H1 (cell line): ENCODE results near the gene PROKR1. TPM values are rescaled to one million over a fixed set of nuclear protein-coding genes. Genes with fewer than 3 reads are reported as not detected.

Source experiments
- CTCF ChIA-PET: fragments of 300-600 bp; sonication (Branson Sonifier 250); formaldehyde crosslinking; loops from one replicate; lab custom pipeline; 2021; ENCODE audit not compliant: partially characterized antibody; lab: Charles Lee
- POLR2A ChIA-PET: fragments of 300-600 bp; sonication (Branson Sonifier 250); formaldehyde crosslinking; loops from one replicate; lab custom pipeline; 2021; ENCODE audit warnings: inconsistent platforms; ENCODE audit not compliant: partially characterized antibody; lab: Charles Lee
- DNase-seq, 2 experiments: peaks; one replicate each; pipeline versions ENCODE4 v3.0.0 to v3.0.0-alpha.2; 2010 to 2022; ENCODE audit warnings: low spot score in 2 of 2, low read depth in 1 of 2, mixed read lengths in 1 of 2
- FAIRE-seq: peaks from 2 replicates; lab custom pipeline; 2011; peaks lifted over from hg19 to GRCh38; lab: Jason Lieb, UNC
- H2AFZ ChIP-seq: 2 replicates; pipeline ENCODE4 v1.8.1; 2012; ENCODE audit warnings: low read length, inconsistent platforms
- H2AK5ac ChIP-seq: 2 replicates; pipeline ENCODE4 v1.6.1; 2013; ENCODE audit warnings: low read depth, low read length
- H2BK120ac ChIP-seq: replicated peaks from 2 replicates; pipeline ENCODE3; 2013; ENCODE audit warnings: low read depth, low read length, inconsistent platforms
- H2BK12ac ChIP-seq: 2 replicates; pipeline ENCODE4 v1.6.1; 2013; ENCODE audit warnings: low read depth, low read length
- H2BK15ac ChIP-seq: 2 replicates; pipeline ENCODE4 v1.6.1; 2013; ENCODE audit warnings: low read length
- H2BK20ac ChIP-seq: 2 replicates; pipeline ENCODE4 v1.6.1; 2013; ENCODE audit warnings: low read length
- H2BK5ac ChIP-seq: 2 replicates; pipeline ENCODE4 v1.6.1; 2013; ENCODE audit warnings: low read depth, low read length
- H3K14ac ChIP-seq: 2 replicates; pipeline ENCODE4 v1.6.1; 2013; ENCODE audit warnings: inconsistent platforms; ENCODE audit not compliant: insufficient read length
- H3K18ac ChIP-seq: 2 replicates; pipeline ENCODE4 v1.6.1; 2013; ENCODE audit warnings: low read length; ENCODE audit errors: extremely low read depth
- H3K23ac ChIP-seq: 2 replicates; pipeline ENCODE4 v1.6.1; 2013; ENCODE audit warnings: inconsistent platforms; ENCODE audit not compliant: insufficient read length
- H3K23me2 ChIP-seq: 2 replicates; pipeline ENCODE4 v1.6.1; 2013; ENCODE audit warnings: low read depth, low read length
- H3K27ac ChIP-seq: 2 replicates; pipeline ENCODE4 v1.6.1; 2011; ENCODE audit warnings: low read depth, low read length, inconsistent platforms
- H3K27me3 ChIP-seq, 4 experiments: replicated peaks in 1 of 4; 1 replicate in 1 of 4; 2 replicates in 3 of 4; pipeline versions ENCODE4 v1.6.1 to v1.8.1; 2011 to 2013; ENCODE audit warnings: low read length in 3 of 4, mild to moderate bottlenecking in 3 of 4, inconsistent platforms in 2 of 4, mixed read lengths in 2 of 4, moderate library complexity in 1 of 4; ENCODE audit not compliant: control insufficient read depth in 3 of 4, insufficient read depth in 3 of 4; ENCODE audit errors: extremely low read depth in 1 of 4
- H3K36me3 ChIP-seq, 4 experiments: 2 replicates each; pipeline versions ENCODE4 v1.6.1 to v1.8.1; 2011 to 2013; ENCODE audit warnings: mild to moderate bottlenecking in 4 of 4, low read length in 3 of 4, moderate library complexity in 2 of 4, control low read depth in 1 of 4, inconsistent platforms in 1 of 4; ENCODE audit not compliant: insufficient read depth in 4 of 4, control insufficient read depth in 2 of 4
- H3K4ac ChIP-seq: replicated peaks from 2 replicates; pipeline ENCODE3; 2013; ENCODE audit warnings: low read length, low read depth, mixed read lengths, inconsistent platforms; ENCODE audit not compliant: insufficient read length
- H3K4me1 ChIP-seq, 4 experiments: replicated peaks in 1 of 4; 1 replicate in 1 of 4; 2 replicates in 3 of 4; pipeline versions ENCODE4 v1.6.1 to v1.8.1; 2011 to 2013; ENCODE audit warnings: low read length in 3 of 4, inconsistent platforms in 2 of 4, mixed read lengths in 1 of 4; ENCODE audit not compliant: insufficient read depth in 4 of 4, control insufficient read depth in 3 of 4
- H3K4me2 ChIP-seq, 2 experiments: 2 replicates each; pipeline versions ENCODE4 v1.6.1 to v1.8.1; 2011 to 2013; ENCODE audit warnings: low read depth in 2 of 2, low read length in 2 of 2, control low read depth in 1 of 2, inconsistent platforms in 1 of 2, mild to moderate bottlenecking in 1 of 2; ENCODE audit not compliant: insufficient read depth in 1 of 2
- H3K4me3 ChIP-seq, 4 experiments: fragments of 200-600, 300-600 bp in 1 of 4; sonication (generic), shearing (Covaris generic), sonication (Bioruptor Twin) in 1 of 4; 2 replicates each; pipeline versions ENCODE4 v1.5.1 to v1.8.1; 2011 to 2016; ENCODE audit warnings: low read length in 4 of 4, low read depth in 3 of 4, control low read depth in 2 of 4, inconsistent platforms in 2 of 4, mild to moderate bottlenecking in 2 of 4, mixed read lengths in 1 of 4, moderate library complexity in 1 of 4; ENCODE audit not compliant: insufficient read depth in 2 of 4; ENCODE audit errors: extremely low read depth in 1 of 4
- H3K56ac ChIP-seq: replicated peaks from 2 replicates; pipeline ENCODE3; 2013; ENCODE audit warnings: low read depth, mild to moderate bottlenecking, mixed read lengths, low read length, inconsistent platforms; ENCODE audit not compliant: insufficient read length
- H3K79me1 ChIP-seq: 2 replicates; pipeline ENCODE4 v1.6.1; 2013; ENCODE audit warnings: low read depth, low read length, control low read depth
- H3K79me2 ChIP-seq, 2 experiments: 2 replicates each; pipeline versions ENCODE4 v1.6.1 to v1.8.1; 2012 to 2013; ENCODE audit warnings: low read length in 2 of 2, mild to moderate bottlenecking in 2 of 2, inconsistent platforms in 1 of 2; ENCODE audit not compliant: insufficient read depth in 2 of 2, control insufficient read depth in 1 of 2
- H3K9ac ChIP-seq, 4 experiments: replicated peaks in 1 of 4; 1 replicate in 1 of 4; 2 replicates in 3 of 4; pipeline versions ENCODE4 v1.6.1 to v1.8.1; 2011 to 2013; ENCODE audit warnings: low read depth in 3 of 4, low read length in 3 of 4, control low read depth in 2 of 4, mild to moderate bottlenecking in 2 of 4, moderate library complexity in 2 of 4, inconsistent platforms in 1 of 4; ENCODE audit errors: extremely low read depth in 1 of 4
- H3K9me3 ChIP-seq, 2 experiments: 2 replicates each; pipeline versions ENCODE4 v1.6.1 to v1.8.1; 2012 to 2013; ENCODE audit warnings: mild to moderate bottlenecking in 2 of 2, moderate library complexity in 2 of 2, control low read depth in 1 of 2, inconsistent platforms in 1 of 2, low read depth in 1 of 2, low read length in 1 of 2, mixed read lengths in 1 of 2; ENCODE audit not compliant: insufficient read depth in 2 of 2
- H4K20me1 ChIP-seq, 2 experiments: replicated peaks in 1 of 2; 2 replicates each; pipeline versions ENCODE3 to v1.8.1; 2011 to 2013; ENCODE audit warnings: inconsistent platforms in 2 of 2, low read length in 2 of 2, mild to moderate bottlenecking in 1 of 2; ENCODE audit not compliant: insufficient read depth in 2 of 2, control insufficient read depth in 1 of 2
- H4K5ac ChIP-seq: 2 replicates; pipeline ENCODE4 v1.6.1; 2013; ENCODE audit warnings: low read length, low read depth, mixed read lengths, inconsistent platforms; ENCODE audit not compliant: insufficient read length
- H4K8ac ChIP-seq: 2 replicates; pipeline ENCODE4 v1.8.0; 2013; ENCODE audit warnings: mild to moderate bottlenecking, moderate library complexity, low read length, inconsistent platforms; ENCODE audit not compliant: insufficient read depth; ENCODE audit errors: extremely low read depth
- H4K91ac ChIP-seq: replicated peaks from 2 replicates; pipeline ENCODE3; 2013; ENCODE audit warnings: low read length, mixed read lengths, inconsistent platforms; ENCODE audit not compliant: insufficient read length
- ATF2 ChIP-seq: IDR thresholded peaks from 2 replicates; pipeline ENCODE4 v1.6.1; 2012; ENCODE audit warnings: low read length, inconsistent platforms
- ATF3 ChIP-seq: IDR thresholded peaks from 2 replicates; pipeline ENCODE4 v1.6.1; 2011; ENCODE audit warnings: low read depth, mild to moderate bottlenecking, low read length; ENCODE audit not compliant: insufficient read depth
- WGBS, 2 experiments: shearing (Covaris generic) in 1 of 2; methylation state at CpG; one replicate each; pipeline versions ENCODE4 v1.1.6 to v1.1.7; 2013 to 2015; ENCODE audit warnings: low lambda C conversion rate in 2 of 2, mixed read lengths in 2 of 2, inconsistent platforms in 1 of 2, low coverage in 1 of 2, missing lambda C conversion rate in 1 of 2; ENCODE audit not compliant: insufficient replicate concordance in 2 of 2, insufficient coverage in 1 of 2, insufficient read length in 1 of 2; ENCODE audit errors: extremely low coverage in 1 of 2, missing lambda C conversion rate in 1 of 2; 5-methylcytosine and 5-hydroxymethylcytosine counted together
- polyA plus RNA-seq, 7 experiments: library from polyadenylated mRNA; depleted of rRNA in 3 of 7; stranded (reverse) in 5 of 7; unstranded in 2 of 7; fragments of >200 nt in 5 of 7; fragments of 200-250 nt in 2 of 7; gene quantifications; 1 replicate in 5 of 7; 2 replicates in 1 of 7; 4 replicates in 1 of 7; pipeline versions ENCODE4 v1.2.1 to v1.2.3, GENCODE V29; 2011 to 2013; ENCODE audit warnings: missing spikeins in 2 of 7, mixed read lengths in 2 of 7
- total RNA-seq: library from RNA; stranded (reverse); fragmentation: NEBNext Ultra II Directional; extraction: Animal tissue kit (Norgen Biotek cat#: 25700); gene quantifications from 2 replicates; pipeline ENCODE4 v1.2.1, GENCODE V29; 2021

Gene PROKR1
- total and polyA plus RNA-seq, 2 of the 8 experiments (the other 6 are each of a cell fraction or from before 2014, with no cell fraction given), result 1.8 to 3.9 TPM

- Histone ChIP-seq H3K18ac (no peak overlapping the region), H3K79me1 (no peaks in the 10 kb centered on the region), H2BK5ac (no peak overlapping the region), H3K56ac (no peak overlapping the region), H3K4me3 (no peak overlapping the region), H3K27me3 (no peaks in the 10 kb centered on the region), H3K79me2 (no peaks in the 10 kb centered on the region), H4K8ac (no peak overlapping the region), H3K14ac (no peak overlapping the region), H3K27ac (no peak overlapping the region), H2AK5ac (no peak overlapping the region), H4K5ac (no peak overlapping the region), H4K20me1 (no peaks in the 10 kb centered on the region), H2BK12ac (peak overlapping the region; percentile 77; the same call in 1 of the 2 replicates), H3K4me2 (no peak overlapping the region), H3K4me1 (peaks cover 0 to 17% (median 5%) of the 10 kb centered on the region in 4 experiments; a peak in 4 of 7 replicates), H4K91ac (peak overlapping the region; percentile 5), H3K9me3 (peaks cover 0 to 3% of the 10 kb centered on the region in 2 experiments; a peak in 1 of 4 replicates), H3K36me3 (no peaks in the 10 kb centered on the region), H3K23me2 (no peaks in the 10 kb centered on the region), H2AFZ (no peak overlapping the region), H3K4ac (no peak overlapping the region), H3K9ac (no peak overlapping the region), H2BK20ac (no peak overlapping the region), H2BK15ac (no peak overlapping the region), H3K23ac (no peak overlapping the region), H2BK120ac (peak overlapping the region; percentile 13)
- POLR2A ChIA-PET, result interaction anchor here (0.9 to 2.6 kb wide), 4 partner anchors 9 to 18 kb away, joined by 3 to 11 read pairs (median 4); no protein-coding TSS in a partner anchor
- FAIRE-seq (no peak), DNase-seq (no peak)
- 88% methylated on average over 3 of the region's 3 CpGs; no CpG with 5 or more reads in 1 of the 2 experiments for WGBS, 2 experiments
- no peak for TF ChIP-seq ATF2
- no peak for TF ChIP-seq ATF3
- CTCF ChIA-PET, result interaction anchor here (0.6 to 2.0 kb wide), 4 partner anchors 11 to 25 kb away, joined by 3 to 9 read pairs (median 4); no protein-coding TSS in a partner anchor
Measured at GRCh38 chr2:68690851-68691250, 47.5 kb downstream of the PROKR1 start.
